GM13977 (cell line): ENCODE measurements around the gene THSD4.

Experiments
- DNase-seq: peaks from one replicate; pipeline ENCODE4 v3.0.0; 2012; ENCODE audit warnings: low spot score
- CTCF ChIP-seq: IDR thresholded peaks from 2 replicates; pipeline ENCODE4 v1.5.1; 2012; ENCODE audit warnings: mild to moderate bottlenecking, control low read depth; ENCODE audit not compliant: insufficient read depth; ENCODE audit errors: extremely low read depth, missing control alignments
- in situ Hi-C: fragments of 300-500 bp; cut with MboI; formaldehyde crosslinking; loops from one replicate; pipeline ENCODE4 v1.12.0; 2022; ENCODE audit warnings: low sequenced_read_pairs, low pct_unique_long_range_greater_than_20kb, mixed read lengths, inconsistent platforms; ENCODE audit not compliant: unreplicated experiment

Gene THSD4

GRCh38 chr15:71737761-71738160 is 622.5 kb downstream of the THSD4 start:
- in situ Hi-C loops, result no loop called here
- no peak for DNase-seq
- no peak for TF ChIP-seq CTCF

GRCh38 chr15:71739355-71739754 is 624.1 kb downstream of the THSD4 start:
- in situ Hi-C loops, result no loop called here

GRCh38 chr15:71742964-71743363 is 627.7 kb downstream of the THSD4 start:
- no peak for DNase-seq
- in situ Hi-C loops, result no loop called here
- TF ChIP-seq CTCF, result no peak

More at GRCh38 chr15:71739355-71739754, 624.1 kb downstream of the THSD4 start:
- no peak for DNase-seq
- no peak for TF ChIP-seq CTCF

- TF ChIP-seq CTCF, result peak; percentile 69
- in situ Hi-C loops, result no loop called here
- peak; percentile 70 for DNase-seq
Measured at GRCh38 chr15:71743861-71744382, 628.7 kb downstream of the THSD4 start.

GRCh38 chr15:71746719-71747118 is 631.4 kb downstream of the THSD4 start:
- DNase-seq, result no peak
- no peak for TF ChIP-seq CTCF
- in situ Hi-C loops, result no loop called here

- DNase-seq, result no peak
- TF ChIP-seq CTCF, result no peak
- in situ Hi-C loops, result no loop called here
Measured at GRCh38 chr15:71747128-71748083, 632.1 kb downstream of the THSD4 start.
